8988T (cell line): ENCODE measurements around the gene USP34.
"Not testable (repeated sequence)": the region's sequence is repeated elsewhere in the genome, so short reads cannot be mapped to it uniquely, and the experiment has no call there.

Source experiments
- DNase-seq: peaks from one replicate; pipeline ENCODE4 v3.0.0; 2011

The USP34 gene

GRCh38 chr2:61456746-61457420 is 14.0 kb downstream of the USP34 start:
- DNase-seq, result no peak

- no peak for DNase-seq
These were observed 14.7 kb downstream of the USP34 start for GRCh38 chr2:61456070-61456745.

- DNase-seq, result not testable (repeated sequence)
These were observed 15.9 kb downstream of the USP34 start for GRCh38 chr2:61454972-61455371.

GRCh38 chr2:61454383-61454782 is 16.5 kb downstream of the USP34 start:
- no peak for DNase-seq

GRCh38 chr2:61452392-61452791 is 18.5 kb downstream of the USP34 start:
- no peak for DNase-seq

- DNase-seq, result no peak
These were observed 19.7 kb downstream of the USP34 start for GRCh38 chr2:61451178-61451577.

- DNase-seq, result no peak
These were observed 20.7 kb downstream of the USP34 start for GRCh38 chr2:61450144-61450543.

GRCh38 chr2:61448229-61448628 is 22.7 kb downstream of the USP34 start:
- no peak for DNase-seq

GRCh38 chr2:61446971-61447370 is 23.9 kb downstream of the USP34 start:
- not testable (repeated sequence) for DNase-seq

GRCh38 chr2:61443342-61444041 is 27.4 kb downstream of the USP34 start:
- DNase-seq, result no peak

GRCh38 chr2:61439241-61440002 is 31.5 kb downstream of the USP34 start:
- DNase-seq, result no peak

GRCh38 chr2:61438670-61439069 is 32.2 kb downstream of the USP34 start:
- DNase-seq, result no peak

GRCh38 chr2:61437170-61437569 is 33.7 kb downstream of the USP34 start:
- DNase-seq, result no peak

- DNase-seq, result no peak
These were observed 34.8 kb downstream of the USP34 start for GRCh38 chr2:61436092-61436491.

GRCh38 chr2:61435291-61435690 is 35.6 kb downstream of the USP34 start:
- no peak for DNase-seq

- no peak for DNase-seq
These were observed 36.6 kb downstream of the USP34 start for GRCh38 chr2:61434314-61434713.

GRCh38 chr2:61433606-61434005 is 37.3 kb downstream of the USP34 start:
- DNase-seq, result no peak

- DNase-seq, result no peak
These were observed 37.9 kb downstream of the USP34 start for GRCh38 chr2:61432990-61433389.

- DNase-seq, result no peak
These were observed 39.5 kb downstream of the USP34 start for GRCh38 chr2:61431345-61431744.

- DNase-seq, result peak; percentile 37
These were observed 44.5 kb downstream of the USP34 start for GRCh38 chr2:61426267-61426897.

GRCh38 chr2:61425605-61426155 is 45.2 kb downstream of the USP34 start:
- DNase-seq, result no peak

GRCh38 chr2:61423714-61424113 is 47.2 kb downstream of the USP34 start:
- no peak for DNase-seq

GRCh38 chr2:61421611-61422010 is 49.3 kb downstream of the USP34 start:
- DNase-seq, result no peak
